VCaP (cell line): ENCODE results near the gene CKM.
A peak's percentile ranks its signal among the peaks of the same experiment; 100 is the strongest.
"Not testable (repeated sequence)": the region's sequence is repeated elsewhere in the genome, so short reads cannot be mapped to it uniquely, and the experiment has no call there.

Source experiments
- H3K27ac ChIP-seq: fragments of 450-650 bp; 2 replicates; pipeline ENCODE4 v1.5.1; 2017
- TF ChIP-seq, protein P1 (sequence below): fragments of 450-650 bp; conservative IDR thresholded peaks from 2 replicates; pipeline ENCODE4 v1.5.1; 2017; ENCODE audit warnings: mild to moderate bottlenecking, moderate library complexity

The CKM gene

GRCh38 chr19:45324349-45324907, 1.8 kb upstream of the CKM start:
- no peak overlapping the region for H3K27ac ChIP-seq
- TF ChIP-seq, protein P1, sequence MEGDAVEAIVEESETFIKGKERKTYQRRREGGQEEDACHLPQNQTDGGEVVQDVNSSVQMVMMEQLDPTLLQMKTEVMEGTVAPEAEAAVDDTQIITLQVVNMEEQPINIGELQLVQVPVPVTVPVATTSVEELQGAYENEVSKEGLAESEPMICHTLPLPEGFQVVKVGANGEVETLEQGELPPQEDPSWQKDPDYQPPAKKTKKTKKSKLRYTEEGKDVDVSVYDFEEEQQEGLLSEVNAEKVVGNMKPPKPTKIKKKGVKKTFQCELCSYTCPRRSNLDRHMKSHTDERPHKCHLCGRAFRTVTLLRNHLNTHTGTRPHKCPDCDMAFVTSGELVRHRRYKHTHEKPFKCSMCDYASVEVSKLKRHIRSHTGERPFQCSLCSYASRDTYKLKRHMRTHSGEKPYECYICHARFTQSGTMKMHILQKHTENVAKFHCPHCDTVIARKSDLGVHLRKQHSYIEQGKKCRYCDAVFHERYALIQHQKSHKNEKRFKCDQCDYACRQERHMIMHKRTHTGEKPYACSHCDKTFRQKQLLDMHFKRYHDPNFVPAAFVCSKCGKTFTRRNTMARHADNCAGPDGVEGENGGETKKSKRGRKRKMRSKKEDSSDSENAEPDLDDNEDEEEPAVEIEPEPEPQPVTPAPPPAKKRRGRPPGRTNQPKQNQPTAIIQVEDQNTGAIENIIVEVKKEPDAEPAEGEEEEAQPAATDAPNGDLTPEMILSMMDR = no peak

DNA sequence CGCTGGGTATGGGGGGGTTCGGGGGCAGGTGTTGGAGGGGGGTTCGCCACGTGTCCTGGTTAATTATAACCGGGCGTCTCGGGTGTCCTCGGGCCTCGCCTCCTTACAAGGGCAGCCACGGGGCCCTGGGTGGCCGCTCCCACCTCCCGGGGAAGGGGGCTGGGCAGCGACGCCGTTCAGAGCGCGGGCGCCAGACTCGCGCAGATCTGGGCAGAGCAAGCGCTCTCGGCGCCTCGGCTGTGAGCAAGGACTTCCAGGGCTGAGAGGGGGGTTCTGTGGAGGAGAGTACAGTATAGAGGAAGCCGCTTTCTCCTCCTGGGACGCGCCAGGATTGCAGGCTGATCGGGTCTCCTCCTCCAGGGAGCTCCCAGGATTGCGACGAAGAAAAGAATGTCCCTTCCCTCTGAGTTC, 1.0 kb upstream of the CKM start:
- TF ChIP-seq, protein P1 = no peak
- H3K27ac ChIP-seq = peak overlapping the region; percentile 4; the same call in 1 of the 2 replicates

DNA sequence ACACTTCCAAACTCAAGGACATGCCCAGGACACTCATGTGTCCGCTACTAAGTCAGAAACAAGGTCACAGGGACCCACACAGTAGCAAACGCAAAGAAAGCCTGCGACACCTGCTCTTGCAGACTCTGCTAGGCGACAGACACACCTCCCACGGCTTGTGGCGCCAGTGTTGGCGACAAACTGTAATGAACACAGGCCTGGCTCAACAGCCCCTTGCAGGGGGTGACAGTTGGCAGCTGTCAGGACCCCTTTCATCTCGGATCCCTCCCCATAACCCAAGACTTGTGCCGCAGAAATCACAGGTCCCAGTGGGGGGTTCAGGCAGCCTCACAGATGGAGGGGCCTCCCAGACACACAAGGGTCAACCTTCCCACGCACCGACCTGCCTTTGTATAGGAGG, 364 bp downstream of the CKM start:
- H3K27ac ChIP-seq = no peak overlapping the region
- TF ChIP-seq, protein P1 = no peak

GRCh38 chr19:45321848-45322247, 827 bp downstream of the CKM start:
- TF ChIP-seq, protein P1 = no peak
- no peak overlapping the region for H3K27ac ChIP-seq

DNA sequence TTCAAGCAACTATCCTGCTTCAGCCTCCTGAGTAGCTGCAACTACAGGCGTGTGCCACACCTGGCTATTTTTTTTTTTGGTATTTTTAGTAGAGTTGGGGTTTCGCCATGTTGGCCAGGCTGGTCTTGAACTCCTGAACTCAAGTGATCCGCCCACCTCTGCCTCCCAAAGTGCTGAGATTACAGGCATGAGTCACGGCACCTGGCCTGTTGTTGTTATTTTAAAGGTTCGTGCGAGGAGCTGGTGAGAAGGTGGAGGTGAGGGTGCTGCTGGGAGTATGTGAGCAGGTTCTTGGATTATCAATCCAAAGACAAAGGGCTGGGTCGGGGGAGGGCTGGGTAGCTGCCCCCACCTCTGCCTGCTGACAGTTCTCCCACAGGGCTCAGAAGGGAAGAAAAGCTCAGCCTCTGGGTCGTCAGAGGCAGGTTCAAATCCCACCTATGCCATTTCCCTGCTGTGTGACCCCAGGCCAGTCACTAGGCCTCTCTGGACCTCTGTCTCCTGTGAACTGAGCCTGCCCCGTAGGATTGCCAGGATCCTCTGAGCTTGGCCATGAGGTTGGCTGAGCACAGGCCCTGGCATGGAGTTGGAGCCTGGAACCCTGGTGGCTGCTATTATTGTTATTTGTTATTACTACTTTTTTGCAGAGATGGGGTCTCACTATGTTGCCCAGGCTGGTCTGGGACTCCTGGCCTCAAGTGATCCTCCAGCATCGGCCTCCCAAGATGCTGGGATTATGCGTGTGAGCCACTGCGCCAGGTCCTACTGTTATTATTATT, 1.5 kb downstream of the CKM start:
- TF ChIP-seq, protein P1 = no peak
- no peak overlapping the region for H3K27ac ChIP-seq

GRCh38 chr19:45315304-45315703, 7.4 kb downstream of the CKM start:
- TF ChIP-seq, protein P1 = no peak
- no peak overlapping the region for H3K27ac ChIP-seq

DNA sequence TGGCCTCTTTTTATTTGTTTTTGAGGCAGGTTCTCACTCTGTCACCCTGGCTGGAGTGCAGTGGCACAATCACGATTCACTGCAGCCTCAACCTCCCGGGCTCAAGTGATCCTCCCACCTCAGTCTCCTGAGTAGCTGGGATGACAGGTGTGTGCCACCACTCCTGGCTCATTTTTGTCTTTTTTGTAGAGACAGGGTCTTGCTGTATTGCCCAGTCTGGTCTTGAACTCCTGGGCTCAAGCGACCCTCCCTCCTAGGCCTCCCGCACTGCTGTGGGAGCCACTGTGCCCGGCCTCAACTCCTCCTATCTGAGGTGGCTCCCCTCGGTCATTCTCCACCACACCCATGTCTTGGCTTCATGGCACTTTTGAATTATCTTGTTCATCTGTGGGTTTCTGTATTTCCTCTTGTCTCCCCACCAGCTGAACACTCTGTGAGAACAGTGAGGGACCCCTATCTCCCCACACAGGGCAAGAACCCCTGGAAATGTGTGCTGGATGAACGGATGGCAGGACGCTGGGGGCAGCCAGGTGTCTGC, 7.9 kb downstream of the CKM start:
- no peak overlapping the region for H3K27ac ChIP-seq
- TF ChIP-seq, protein P1 = no peak

- not testable (repeated sequence) for H3K27ac ChIP-seq
Observed at GRCh38 chr19:45312285-45312684, 10.4 kb downstream of the CKM start.
